Measurements from ENCODE around the gene ADAM10.

ADAM10 gene

DNA sequence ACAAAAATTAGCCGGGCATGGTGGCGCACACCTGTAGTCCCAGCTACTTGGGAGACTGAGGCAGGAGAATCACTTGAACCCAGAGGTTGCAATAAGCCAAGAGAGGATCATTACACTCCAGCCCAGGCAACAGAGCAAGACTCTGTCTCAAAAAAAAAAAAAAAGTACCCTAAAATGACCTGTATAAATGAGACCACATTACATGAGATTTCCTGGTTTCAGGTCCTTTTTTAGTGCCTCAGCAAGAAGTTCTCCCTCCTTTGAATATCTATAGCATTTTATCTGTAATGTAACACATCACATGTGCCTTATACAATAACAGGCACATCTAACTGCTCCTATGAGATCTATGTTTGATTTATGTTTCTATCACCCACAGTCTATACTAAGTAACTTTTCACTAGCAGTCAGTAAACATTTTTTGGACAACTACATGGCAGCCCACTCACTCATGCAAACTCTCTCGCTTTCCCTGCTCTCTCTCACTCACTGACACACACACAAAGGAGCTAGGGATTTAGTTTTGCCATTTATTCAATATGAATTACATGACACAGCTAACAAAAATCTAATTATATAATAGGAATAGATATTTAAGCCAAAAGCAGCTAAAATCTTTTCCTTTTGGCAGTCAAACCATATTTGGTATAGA lies 34.1 kb downstream of the ADAM10 start:
- no peak for DNase-seq (ENCODE audit: low read depth)

DNA sequence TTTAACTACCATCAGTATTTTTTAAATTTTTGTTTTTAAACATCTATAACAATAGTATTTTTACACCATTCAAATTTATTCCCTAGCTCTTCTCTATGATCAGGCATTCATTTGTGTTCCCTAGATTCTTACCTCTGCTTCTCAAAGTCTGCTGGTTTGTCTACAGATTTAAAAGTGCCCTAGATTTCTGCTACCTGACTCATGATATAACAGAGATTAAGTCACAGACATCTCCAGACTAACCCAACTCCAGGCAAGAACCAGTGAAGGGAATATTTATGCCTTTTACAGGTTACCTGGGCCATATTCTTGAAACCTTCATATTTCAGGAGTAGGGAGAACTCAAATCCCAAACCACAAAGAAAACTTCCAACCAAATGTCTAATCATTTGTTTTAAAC lies 38.8 kb downstream of the ADAM10 start:
- DNase-seq (ENCODE audit: low read depth), result no peak

DNA sequence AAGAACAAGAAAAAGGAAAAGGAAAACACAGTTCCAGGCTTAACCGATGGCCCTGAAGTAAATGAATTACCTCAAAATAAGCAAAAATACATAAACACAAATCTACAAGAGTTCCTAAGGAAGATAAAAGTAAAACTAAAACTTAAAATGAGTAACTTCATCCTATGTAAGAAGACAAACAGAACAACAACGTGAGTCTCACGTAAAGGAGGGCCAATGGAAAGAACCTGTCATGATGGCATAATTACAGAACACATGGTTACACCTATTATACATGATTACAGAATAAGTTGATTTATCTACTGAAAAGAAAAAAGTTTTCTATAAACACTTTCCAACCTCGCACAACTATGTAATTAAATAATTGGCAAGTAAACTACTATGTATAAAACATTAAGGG lies 42.1 kb downstream of the ADAM10 start:
- no peak for DNase-seq (ENCODE audit: low read depth)

DNA sequence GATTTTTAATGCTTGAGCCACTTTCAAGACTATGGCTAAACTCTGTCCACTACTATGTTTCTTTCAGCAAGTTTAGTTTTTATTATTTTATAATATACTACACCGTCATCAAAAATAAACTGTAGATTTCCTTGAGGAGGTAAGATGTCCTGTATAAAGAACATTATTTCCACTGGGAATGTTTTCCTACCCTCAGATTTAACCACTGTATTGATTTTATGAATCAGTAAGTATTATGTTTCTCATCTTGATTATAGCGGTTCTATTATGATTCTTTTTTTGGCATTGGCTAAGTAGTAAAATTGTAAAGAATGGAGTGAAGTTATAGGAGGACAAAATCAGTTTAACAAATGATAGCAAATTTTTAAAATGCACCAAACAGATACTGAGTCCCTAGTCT lies 44.4 kb downstream of the ADAM10 start:
- DNase-seq (ENCODE audit: low read depth), result no peak

DNA sequence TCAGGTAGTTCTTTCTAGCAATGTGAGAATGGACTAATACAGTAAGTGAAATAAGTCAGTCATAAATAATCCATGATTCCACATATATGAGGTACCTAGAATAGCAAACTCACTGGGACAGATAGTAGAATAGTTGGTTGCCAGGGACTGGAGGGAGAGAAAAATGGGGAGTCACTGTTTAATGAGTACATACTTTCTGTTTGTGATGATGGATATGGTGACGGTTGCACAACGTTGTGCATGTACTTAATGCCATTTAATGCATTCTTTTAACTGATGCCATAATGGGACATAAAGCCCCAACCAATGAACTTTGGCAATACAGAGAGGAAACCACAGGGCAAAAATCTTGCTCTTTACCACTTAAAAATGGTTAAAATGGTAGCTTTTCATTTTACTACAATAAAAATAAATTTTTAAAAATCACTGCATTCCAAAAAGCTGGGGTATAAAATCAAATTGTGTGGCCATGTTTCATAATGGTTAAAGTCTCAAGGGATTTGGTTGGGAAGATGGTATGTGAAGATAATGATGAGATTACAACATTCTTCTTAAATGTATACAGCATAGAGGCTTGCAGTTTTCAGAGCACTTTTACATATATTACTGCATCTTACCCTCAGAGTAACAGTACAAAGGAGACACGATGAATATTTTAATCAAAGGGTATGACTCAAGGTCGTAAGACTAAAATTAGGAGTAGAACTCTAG lies 45.2 kb downstream of the ADAM10 start:
- DNase-seq (ENCODE audit: low read depth), result no peak

DNA sequence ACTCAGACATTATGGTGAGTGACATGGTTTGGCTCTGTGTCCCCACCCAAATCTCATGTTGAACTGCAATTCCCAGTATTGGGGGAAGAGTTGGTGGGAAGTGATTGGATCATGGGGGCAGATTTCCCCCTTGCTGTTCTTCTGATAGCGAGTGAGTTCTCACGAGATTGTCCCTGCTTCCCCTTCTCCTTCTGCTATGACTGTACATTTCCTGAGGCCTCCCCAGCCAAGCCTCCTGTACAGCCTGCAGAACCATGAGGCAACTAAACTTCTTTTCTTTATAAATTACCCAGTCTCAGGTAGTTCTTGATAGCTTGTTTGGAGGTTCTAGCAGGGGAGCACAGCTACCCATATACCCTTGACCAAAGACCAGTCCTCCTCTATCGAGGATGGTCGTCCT lies 45.9 kb downstream of the ADAM10 start:
- no peak for DNase-seq (ENCODE audit: low read depth)

DNA sequence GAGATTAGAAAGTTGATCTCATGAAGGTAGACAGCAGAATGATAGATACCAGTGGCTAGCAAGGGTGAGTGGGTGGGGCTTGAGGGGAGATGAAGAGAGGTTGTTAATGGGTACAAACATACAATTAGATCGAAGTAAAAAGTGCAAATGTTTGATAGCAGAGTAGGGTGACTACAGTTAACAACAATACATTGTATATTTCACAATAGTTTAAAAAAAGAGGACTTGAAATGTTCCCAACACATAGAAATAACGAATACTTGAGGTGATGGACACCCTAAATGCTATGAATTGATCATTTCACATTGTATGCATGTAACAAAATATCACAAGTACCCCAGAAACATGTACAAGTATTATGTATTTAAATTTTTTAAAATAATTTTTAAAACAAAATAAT lies 47.3 kb downstream of the ADAM10 start:
- no peak for DNase-seq (ENCODE audit: low read depth)

DNA sequence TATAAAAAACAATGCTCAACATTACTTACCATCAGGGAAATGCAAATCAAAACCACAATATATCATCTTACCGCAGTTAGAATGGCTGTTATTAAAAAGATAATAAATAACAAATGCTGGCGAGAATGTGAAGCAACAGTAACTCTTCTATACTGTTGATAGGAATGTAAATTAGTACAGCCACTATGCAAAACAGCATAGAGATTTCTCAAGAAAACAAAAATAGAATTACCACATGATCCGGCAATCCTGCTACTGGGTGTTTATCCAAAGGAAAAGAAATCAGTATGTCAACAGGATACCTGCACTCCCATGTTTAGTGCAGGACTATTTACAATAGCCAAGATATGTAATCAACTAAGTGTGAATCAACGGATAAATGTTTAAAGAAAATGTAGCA lies 48.1 kb downstream of the ADAM10 start:
- no peak for DNase-seq (ENCODE audit: low read depth)

DNA sequence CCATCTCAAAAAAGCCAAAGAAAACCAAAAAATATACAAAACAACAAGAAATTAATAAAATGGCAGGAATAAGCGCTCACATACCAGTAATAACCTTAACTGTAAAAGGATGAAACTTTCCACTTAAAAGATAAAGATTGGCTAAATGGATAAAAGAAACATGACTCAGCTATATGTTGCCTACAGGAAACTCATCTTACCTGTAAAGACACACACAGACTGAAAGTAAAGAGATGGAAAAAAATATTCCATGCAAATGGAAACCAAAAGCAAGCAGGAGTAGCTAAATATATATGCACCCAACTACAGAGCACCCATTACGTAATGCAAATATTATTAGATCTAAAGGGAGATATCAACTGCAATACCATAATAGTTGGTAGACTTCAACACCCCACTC lies 49.7 kb downstream of the ADAM10 start:
- no peak for DNase-seq (ENCODE audit: low read depth)

DNA sequence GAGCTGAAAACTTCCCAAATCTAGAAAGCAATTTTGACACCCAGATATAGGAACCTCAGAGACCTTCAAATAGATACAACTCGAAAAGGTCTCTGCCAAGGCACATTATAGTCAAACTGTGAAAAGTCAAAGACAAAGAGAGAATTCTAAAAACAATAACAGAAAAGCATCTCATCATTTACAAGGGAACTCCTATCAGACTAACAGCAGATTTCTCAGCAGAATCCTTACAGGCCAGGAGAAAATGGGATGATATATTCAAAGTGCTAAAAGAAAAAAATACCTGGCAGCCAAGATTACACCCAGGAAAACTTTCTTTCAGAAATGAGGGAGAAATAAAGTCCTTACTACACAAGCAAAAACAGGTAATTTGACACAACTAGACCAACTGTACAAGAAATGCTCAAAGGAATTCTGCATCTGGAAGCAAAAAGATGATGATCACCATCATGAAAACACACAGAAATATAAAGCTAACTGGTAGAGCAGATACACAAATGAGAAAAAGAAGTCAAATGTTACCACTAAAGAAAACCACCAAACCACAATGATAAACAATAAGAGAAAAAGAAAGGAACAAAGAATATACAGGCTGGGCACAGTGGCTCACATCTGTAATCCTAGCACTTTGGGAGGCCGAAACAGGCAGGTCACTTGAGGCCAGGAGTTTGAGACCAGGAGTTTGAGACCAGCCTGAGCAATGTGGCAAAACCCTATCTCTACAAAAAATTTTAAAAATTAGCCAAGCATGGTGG lies 50.4 kb downstream of the ADAM10 start:
- no peak for DNase-seq (ENCODE audit: low read depth)

DNA sequence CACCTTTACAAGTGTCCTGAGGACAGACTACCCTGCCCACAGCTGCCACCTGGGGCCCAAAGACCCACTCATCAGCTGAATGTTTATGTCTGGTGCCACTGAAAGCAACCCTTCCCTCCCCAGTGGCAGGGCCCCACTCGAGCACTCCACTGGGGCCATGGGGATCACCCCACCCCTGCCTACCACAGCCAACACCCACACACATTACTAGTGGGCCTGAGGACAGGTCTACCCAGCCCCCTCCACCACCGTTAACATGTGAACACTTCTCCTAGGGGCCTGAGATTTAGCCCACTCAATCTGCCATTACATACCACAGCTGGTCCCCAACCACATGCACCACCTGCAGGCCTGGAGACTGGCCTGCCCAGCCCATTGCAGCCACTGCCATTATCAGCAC lies 52.3 kb downstream of the ADAM10 start:
- DNase-seq (ENCODE audit: low read depth), result no peak

DNA sequence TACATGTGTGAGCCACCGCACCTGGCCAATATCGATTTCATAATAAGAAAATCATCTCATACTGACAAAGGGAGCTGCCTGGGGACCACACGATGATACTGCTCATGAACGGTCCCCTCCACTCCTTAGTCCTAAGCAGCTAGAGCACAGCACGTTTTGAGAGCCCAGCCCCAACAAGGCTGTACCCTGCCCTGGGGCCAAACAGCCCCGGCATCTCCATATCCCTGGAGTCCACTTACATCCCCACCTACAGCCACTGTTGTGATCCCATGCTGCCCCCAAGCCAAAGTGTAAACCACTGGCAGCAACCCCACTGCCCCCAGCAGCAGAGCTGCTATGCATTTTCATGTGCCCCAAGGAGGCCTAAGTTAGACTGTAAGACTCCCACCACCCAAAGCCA lies 52.8 kb downstream of the ADAM10 start:
- DNase-seq (ENCODE audit: low read depth), result no peak

DNA sequence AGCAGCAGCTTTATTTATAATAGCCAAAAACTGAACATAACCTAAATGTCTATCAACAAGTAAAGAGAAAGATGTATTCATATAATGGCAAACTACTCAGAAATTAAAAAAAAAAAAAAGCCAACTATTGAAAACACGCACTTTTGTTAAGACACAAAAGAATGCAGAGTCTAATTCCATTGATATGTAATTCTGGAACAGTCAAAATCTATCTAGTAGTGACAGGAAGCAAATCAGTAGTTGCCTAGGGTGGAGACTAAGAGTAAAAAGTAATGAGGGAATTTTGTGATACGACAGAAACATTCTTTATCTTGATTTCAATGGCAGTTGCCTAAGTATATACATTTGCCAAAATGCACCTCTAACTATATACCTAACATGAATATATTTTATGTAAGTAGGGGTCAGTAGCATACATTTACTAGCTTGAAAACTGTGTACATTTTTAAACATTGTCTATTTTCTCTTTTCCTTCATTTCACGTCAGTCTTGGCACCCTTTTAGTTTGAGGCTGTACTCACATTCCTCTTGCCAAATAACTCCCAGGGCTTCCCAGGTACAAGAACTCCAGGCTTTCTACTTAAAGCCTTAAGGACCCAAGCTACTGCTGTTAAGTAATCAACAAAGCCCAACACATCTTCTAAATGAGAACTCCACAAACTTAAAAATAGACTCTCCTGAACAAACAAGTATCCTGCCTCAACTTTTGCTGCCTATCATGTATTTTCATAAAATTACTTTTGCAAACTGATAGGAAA lies 54.7 kb downstream of the ADAM10 start:
- no peak for DNase-seq (ENCODE audit: low read depth)

DNA sequence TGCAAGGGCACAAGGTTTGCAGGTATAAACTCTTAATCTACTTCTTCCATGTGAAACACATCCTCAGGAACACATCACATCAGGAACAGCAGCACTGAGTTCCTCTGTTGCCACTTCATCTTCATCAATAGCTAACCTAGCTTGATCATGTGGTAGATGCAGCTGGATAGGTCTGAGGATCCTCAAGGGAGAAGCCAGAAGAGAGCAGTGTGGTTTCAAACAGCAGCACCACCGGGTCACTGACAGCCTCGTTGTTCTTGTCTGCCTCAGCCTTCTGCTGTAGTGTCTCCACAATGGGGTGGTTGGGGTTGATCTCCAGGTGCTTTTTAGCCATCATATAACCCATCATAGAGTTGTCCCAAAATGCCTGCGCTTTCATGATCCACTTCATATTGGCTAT lies 58.8 kb downstream of the ADAM10 start:
- no peak for DNase-seq (ENCODE audit: low read depth)

DNA sequence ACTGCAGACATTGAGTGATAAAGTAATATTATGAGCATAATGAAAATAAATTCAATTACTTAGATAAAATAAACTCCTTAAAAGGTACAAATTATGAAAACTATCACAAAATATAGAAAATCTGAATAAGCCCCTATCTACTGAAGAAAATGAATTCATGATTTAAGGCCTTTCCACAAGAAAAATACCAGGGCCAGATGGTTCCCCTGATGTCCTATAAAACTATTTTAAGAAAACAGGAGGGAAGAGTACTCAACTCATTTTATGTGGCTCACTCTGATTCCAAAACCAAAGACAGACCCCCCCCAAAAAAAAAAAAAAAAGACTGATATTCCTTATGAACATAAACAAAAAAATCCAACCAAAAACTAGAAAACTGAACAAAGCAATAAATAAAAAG lies 59.9 kb downstream of the ADAM10 start:
- no peak for DNase-seq (ENCODE audit: low read depth)

DNA sequence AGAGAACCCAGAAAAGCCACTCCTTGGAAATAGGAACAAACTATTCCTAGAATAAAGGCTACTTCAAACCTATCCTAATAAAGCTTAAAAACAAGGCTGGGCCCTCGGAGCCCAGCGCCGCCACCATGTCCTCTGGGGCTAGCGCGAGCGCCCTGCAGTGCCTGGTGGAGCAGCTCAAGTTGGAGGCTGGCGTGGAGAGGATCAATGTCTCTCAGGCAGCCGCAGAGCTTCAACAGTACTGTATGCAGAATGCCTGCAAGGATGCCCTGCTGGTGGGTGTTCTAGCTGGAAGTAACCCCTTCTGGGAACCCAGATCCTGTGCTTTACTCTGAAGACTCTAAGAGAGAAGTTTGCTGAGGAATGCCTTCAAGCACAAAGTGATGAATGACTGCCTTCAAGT lies 63.2 kb downstream of the ADAM10 start:
- no peak for DNase-seq (ENCODE audit: low read depth)

DNA sequence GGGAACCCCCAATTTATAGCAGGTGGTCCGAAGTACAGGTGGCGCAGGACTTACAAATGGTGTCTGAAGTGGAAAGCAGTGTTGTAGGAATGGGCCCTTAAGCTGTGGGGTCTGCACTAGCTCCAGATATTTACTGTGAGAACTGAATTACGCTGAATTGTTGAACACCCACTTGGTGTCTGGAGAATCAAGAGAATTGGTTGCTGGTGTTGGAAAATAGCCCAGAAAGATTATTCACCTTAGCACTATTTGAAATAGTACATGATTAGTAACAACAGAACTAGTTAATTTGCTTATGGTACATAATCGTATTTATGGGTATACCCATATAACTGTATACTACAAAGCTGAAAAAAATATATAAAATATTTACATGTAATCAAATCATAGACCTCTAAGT lies 64.8 kb downstream of the ADAM10 start:
- no peak for DNase-seq (ENCODE audit: low read depth)

DNA sequence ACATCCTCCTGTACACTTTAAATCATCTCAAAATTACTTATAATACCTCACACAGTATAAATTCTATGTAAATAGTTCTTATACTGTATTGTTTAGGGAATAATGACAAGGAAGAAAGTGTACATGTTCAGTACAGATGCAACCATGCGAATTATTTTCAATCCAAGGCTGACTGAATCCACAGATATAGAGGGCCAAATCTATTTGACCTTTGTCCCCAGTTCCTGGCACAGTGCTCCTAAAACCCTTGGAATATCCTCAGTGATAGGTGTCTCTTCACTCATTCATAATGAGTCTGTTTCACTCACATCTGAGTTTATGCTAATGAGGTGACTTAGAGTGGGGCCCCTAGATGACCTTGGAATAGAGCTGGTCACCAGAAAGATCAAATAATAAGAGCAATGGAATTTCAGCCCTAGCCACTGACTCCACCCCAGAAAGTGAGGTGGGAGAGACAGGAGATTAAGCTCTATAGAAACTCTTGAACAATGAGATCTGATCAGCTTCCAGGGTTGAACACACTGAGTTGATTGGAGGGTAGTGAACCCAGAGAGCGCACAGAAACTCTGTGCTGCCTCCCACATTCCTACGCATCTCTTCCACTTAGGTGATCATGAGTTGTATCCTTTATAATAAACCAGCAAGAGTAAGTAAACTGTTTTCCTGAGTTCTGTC lies 65.3 kb downstream of the ADAM10 start:
- DNase-seq (ENCODE audit: low read depth), result no peak

DNA sequence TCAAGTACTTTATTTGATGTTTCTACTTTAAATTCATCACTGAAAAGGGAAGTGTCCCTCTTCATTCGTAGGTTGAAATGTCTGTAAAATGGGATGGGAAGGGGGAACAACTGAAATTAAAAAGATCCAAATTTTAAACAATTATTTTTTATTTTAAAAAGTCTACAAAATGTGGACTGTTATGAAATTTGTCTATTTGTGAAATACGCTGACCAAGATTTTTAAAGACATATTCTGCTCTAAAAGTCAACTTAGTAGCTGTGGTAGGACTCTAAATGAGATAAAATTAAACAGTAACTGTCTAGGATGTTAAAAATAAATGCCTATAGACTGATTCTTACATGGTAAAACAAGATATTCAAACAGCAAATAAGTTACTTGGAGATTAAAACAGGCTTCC lies 67.3 kb downstream of the ADAM10 start:
- no peak for DNase-seq (ENCODE audit: low read depth)

DNA sequence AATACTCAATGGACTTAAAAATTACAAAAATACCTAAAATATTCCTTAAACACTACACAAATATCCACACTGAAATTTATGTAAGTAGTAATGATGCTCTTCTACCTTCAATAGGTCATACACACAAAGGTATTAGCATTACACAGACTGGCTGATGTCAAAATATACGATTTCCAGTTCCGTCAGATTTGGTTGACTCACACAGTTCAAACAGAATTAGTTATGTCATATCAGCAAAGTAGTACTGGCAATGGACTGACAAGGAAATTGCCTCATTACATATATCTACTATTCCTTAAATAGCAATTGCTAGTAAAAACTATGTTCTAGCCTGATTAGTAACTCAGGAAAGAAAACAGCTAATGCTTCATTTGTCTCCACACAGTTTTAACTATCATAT lies 70.8 kb downstream of the ADAM10 start:
- no peak for DNase-seq (ENCODE audit: low read depth)

DNA sequence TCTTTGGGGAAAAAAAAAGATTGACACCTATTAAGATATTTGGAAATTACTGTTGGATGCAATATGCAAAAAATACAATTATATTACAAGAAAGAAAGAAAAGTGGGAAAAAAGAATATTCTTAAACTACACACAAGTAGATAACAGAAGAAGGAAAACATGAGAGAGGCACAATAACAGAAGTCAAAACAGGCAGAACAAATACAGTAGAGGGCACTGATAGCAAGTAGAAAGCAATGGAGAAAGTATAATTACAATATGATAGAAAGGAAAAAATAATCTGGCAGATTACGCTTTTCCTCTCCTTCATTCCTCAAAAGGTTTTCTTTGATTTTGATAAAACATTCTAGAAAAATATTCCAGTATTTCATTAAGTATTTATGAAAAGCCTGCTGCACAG lies 72.1 kb downstream of the ADAM10 start:
- DNase-seq (ENCODE audit: low read depth), result no peak

DNA sequence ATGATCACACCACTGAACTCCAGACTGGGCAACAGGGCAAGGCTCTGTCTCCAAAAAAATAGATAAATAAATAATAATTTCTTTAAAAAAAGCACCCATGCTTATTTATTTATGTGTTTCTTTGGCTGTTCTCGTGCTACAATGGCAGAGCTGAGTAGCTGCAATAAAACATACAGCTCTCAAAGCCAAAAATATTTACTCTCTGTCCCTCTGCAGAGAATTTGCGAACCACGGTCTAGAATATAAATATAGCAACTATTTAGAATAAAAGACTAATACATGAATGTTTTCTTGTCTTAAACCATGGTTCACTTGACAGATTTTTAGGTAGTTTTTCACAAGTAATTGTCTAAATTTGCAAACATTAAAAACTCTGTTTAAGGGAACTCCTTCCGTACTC lies 72.7 kb downstream of the ADAM10 start:
- no peak for DNase-seq (ENCODE audit: low read depth)

Measured in T-helper 22 cell (primary cell).